Neutrophil (primary cell): ENCODE data around the gene ETS1.
A peak's percentile ranks its signal among the peaks of the same experiment; 100 is the strongest.

Source experiments
- H3K27ac ChIP-seq: fragments of 200-600 bp; sonication (generic); 2 replicates; pipeline ENCODE4 v1.5.1; 2016; ENCODE audit warnings: mild to moderate bottlenecking, moderate library complexity
- H3K27me3 ChIP-seq: fragments of 200-600 bp; sonication (generic); 2 replicates; pipeline ENCODE4 v1.6.0; 2016; ENCODE audit warnings: mild to moderate bottlenecking
- H3K36me3 ChIP-seq: fragments of 200-600 bp; sonication (generic); 2 replicates; pipeline ENCODE4 v1.5.1; 2017
- H3K4me1 ChIP-seq, 2 experiments: fragments of 200-600 bp in 1 of 2; sonication (generic) in 1 of 2; 1 replicate in 1 of 2; 2 replicates in 1 of 2; pipeline versions ENCODE4 v1.5.1 to v1.6.1; 2013 to 2016; ENCODE audit warnings: low read depth in 1 of 2, low read length in 1 of 2, mild to moderate bottlenecking in 1 of 2, moderate library complexity in 1 of 2; ENCODE audit not compliant: control insufficient read depth in 1 of 2, insufficient read depth in 1 of 2
- H3K4me3 ChIP-seq, 2 experiments: fragments of 200-600 bp in 1 of 2; sonication (generic) in 1 of 2; 1 replicate in 1 of 2; 2 replicates in 1 of 2; pipeline ENCODE4 v1.5.1; 2013 to 2016; ENCODE audit warnings: low read depth in 1 of 2, low read length in 1 of 2, mild to moderate bottlenecking in 1 of 2, moderate library complexity in 1 of 2
- H3K9me3 ChIP-seq: fragments of 200-600 bp; sonication (generic); 2 replicates; pipeline ENCODE4 v1.5.1; 2016
- CTCF ChIP-seq: fragments of 200-600 bp; sonication (generic); IDR thresholded peaks from 2 replicates; pipeline ENCODE4 v1.5.1; 2016; ENCODE audit warnings: antibody characterized with exemption

Gene ETS1

GRCh38 chr11:128470081-128470480 lies 117.3 kb downstream of the ETS1 start:
- H3K4me1 ChIP-seq, result peaks cover 11 to 21% of the 10 kb centered on the region in 2 experiments
- no peak overlapping the region for H3K27ac ChIP-seq
- peaks cover 82% of the 10 kb centered on the region for H3K36me3 ChIP-seq
- H3K4me3 ChIP-seq, result no peak overlapping the region
- no peak for TF ChIP-seq CTCF
- no peaks in the 10 kb centered on the region for H3K9me3 ChIP-seq
- H3K27me3 ChIP-seq, result no peaks in the 10 kb centered on the region

- no peak for TF ChIP-seq CTCF
- peaks cover 83% of the 10 kb centered on the region for H3K36me3 ChIP-seq
- no peaks in the 10 kb centered on the region for H3K9me3 ChIP-seq
- peak overlapping the region; percentile 57 for H3K27ac ChIP-seq
- H3K4me3 ChIP-seq, result no peak overlapping the region
- no peaks in the 10 kb centered on the region for H3K27me3 ChIP-seq
- H3K4me1 ChIP-seq, result peaks cover 11 to 21% of the 10 kb centered on the region in 2 experiments
Observed at GRCh38 chr11:128469220-128469619, 118.1 kb downstream of the ETS1 start.

GRCh38 chr11:128468111-128468510 lies 119.2 kb downstream of the ETS1 start:
- Histone ChIP-seq H3K4me3 (no peak overlapping the region), H3K36me3 (peaks cover 73% of the 10 kb centered on the region), H3K27me3 (no peaks in the 10 kb centered on the region), H3K4me1 (peaks cover 14 to 26% of the 10 kb centered on the region in 2 experiments), H3K9me3 (no peaks in the 10 kb centered on the region), H3K27ac (peak overlapping the region; percentile 57)
- no peak for TF ChIP-seq CTCF

- no peaks in the 10 kb centered on the region for H3K27me3 ChIP-seq
- H3K27ac ChIP-seq, result peak overlapping the region; percentile 57
- no peaks in the 10 kb centered on the region for H3K9me3 ChIP-seq
- TF ChIP-seq CTCF, result no peak
- H3K36me3 ChIP-seq, result peaks cover 70% of the 10 kb centered on the region
- no peak overlapping the region for H3K4me3 ChIP-seq
- peaks cover 19 to 31% of the 10 kb centered on the region in 2 experiments for H3K4me1 ChIP-seq
Observed at GRCh38 chr11:128467610-128468041, 119.7 kb downstream of the ETS1 start.

GRCh38 chr11:128467041-128467440 lies 120.3 kb downstream of the ETS1 start:
- TF ChIP-seq CTCF, result no peak
- Histone ChIP-seq H3K4me1 (peaks cover 23 to 36% of the 10 kb centered on the region in 2 experiments), H3K4me3 (no peak overlapping the region), H3K36me3 (peaks cover 69% of the 10 kb centered on the region), H3K9me3 (no peaks in the 10 kb centered on the region), H3K27me3 (no peaks in the 10 kb centered on the region), H3K27ac (no peak overlapping the region)
